Measurements from ENCODE around the gene PCDHGB7.
A peak's percentile ranks its signal among the peaks of the same experiment; 100 is the strongest.
"Not testable (repeated sequence)": the region's sequence is repeated elsewhere in the genome, so short reads cannot be mapped to it uniquely, and the experiment has no call there.

- not testable (repeated sequence) for TF ChIP-seq MXI1, EP300 (conservative IDR thresholded peaks at IDR 0.05; ENCODE audit: poor library complexity, severe bottlenecking)
- TF ChIP-seq CTCF (IDR thresholded peaks at IDR 0.05; ENCODE audit: poor library complexity, severe bottlenecking) = peak; percentile 86
- peak; percentile 33 for TF ChIP-seq TAF1 (IDR thresholded peaks at IDR 0.05; ENCODE audit: low read depth)
- peak; percentile 50 for TF ChIP-seq POLR2AphosphoS5 (IDR thresholded peaks at IDR 0.05)
- TF ChIP-seq RAD21 (conservative IDR thresholded peaks at IDR 0.05) = peak; percentile 88
Measured at GRCh38 chr5:141407790-141408505, 9.5 kb upstream of the PCDHGB7 start, which contains the start of gene PCDHGB6.

Measured in neural cell (in vitro differentiated cells).